DOHH2 (cell line): ENCODE measurements around the gene AHRR.

ENCODE experiments used
- H3F3A ChIP-seq: fragments of 200-600 bp; sonication (generic), shearing (Covaris generic); 2 replicates; pipeline ENCODE4 v1.6.0; 2016; ENCODE audit warnings: antibody characterized with exemption, mild to moderate bottlenecking; ENCODE audit not compliant: control insufficient read depth, insufficient read depth
- H3K27ac ChIP-seq: fragments of 200-600 bp; sonication (generic); 2 replicates; pipeline ENCODE4 v1.5.1; 2014; ENCODE audit warnings: low read depth, mild to moderate bottlenecking, low read length, moderate library complexity
- H3K27me3 ChIP-seq: fragments of 200-600 bp; sonication (generic); 2 replicates; pipeline ENCODE4 v1.6.1; 2014; ENCODE audit warnings: mild to moderate bottlenecking, low read length, mixed read lengths; ENCODE audit not compliant: control insufficient read depth
- H3K36me3 ChIP-seq: fragments of 200-600 bp; sonication (generic); 2 replicates; pipeline ENCODE4 v1.6.1; 2014; ENCODE audit warnings: mild to moderate bottlenecking, low read length, moderate library complexity, mixed read lengths; ENCODE audit not compliant: control insufficient read depth
- H3K4me1 ChIP-seq: fragments of 200-600 bp; sonication (generic); 2 replicates; pipeline ENCODE4 v1.6.1; 2014; ENCODE audit warnings: mild to moderate bottlenecking, low read length, mixed read lengths; ENCODE audit not compliant: control insufficient read depth
- H3K4me2 ChIP-seq: fragments of 200-600 bp; sonication (generic); 2 replicates; pipeline ENCODE4 v1.6.0; 2014; ENCODE audit warnings: mild to moderate bottlenecking, low read length, moderate library complexity
- H3K4me3 ChIP-seq: fragments of 200-600 bp; sonication (generic); 2 replicates; pipeline ENCODE4 v1.5.1; 2014; ENCODE audit warnings: mild to moderate bottlenecking, low read length, mixed read lengths
- H3K79me2 ChIP-seq: fragments of 200-600 bp; sonication (generic); 2 replicates; pipeline ENCODE4 v1.6.1; 2014; ENCODE audit warnings: mild to moderate bottlenecking, low read length, mixed read lengths; ENCODE audit not compliant: control insufficient read depth
- H3K9me2 ChIP-seq: fragments of 200-600 bp; sonication (generic); replicated peaks from 2 replicates; pipeline ENCODE4 v1.6.1; 2014; ENCODE audit warnings: mild to moderate bottlenecking, low read length, mixed read lengths; ENCODE audit not compliant: control insufficient read depth
- H3K9me3 ChIP-seq: fragments of 200-600 bp; sonication (generic); 2 replicates; pipeline ENCODE4 v1.6.1; 2014; ENCODE audit warnings: antibody characterized with exemption, low read length, mixed read lengths; ENCODE audit not compliant: control insufficient read depth, insufficient read depth
- H4K20me1 ChIP-seq: fragments of 200-600 bp; sonication (generic); 2 replicates; pipeline ENCODE4 v1.6.0; 2014; ENCODE audit warnings: low read depth, mild to moderate bottlenecking, antibody characterized with exemption, low read length, moderate library complexity; ENCODE audit not compliant: control insufficient read depth, insufficient read depth
- CTCF ChIP-seq: fragments of 200-600 bp; sonication (generic); IDR thresholded peaks from one replicate; pipeline ENCODE4 v1.5.1; 2014; ENCODE audit warnings: antibody characterized with exemption, mild to moderate bottlenecking, low read depth, low read length; ENCODE audit not compliant: poor library complexity, severe bottlenecking
- EZH2phosphoT487 ChIP-seq: fragments of 200-600 bp; sonication (generic); IDR thresholded peaks from 2 replicates; pipeline ENCODE4 v1.6.1; 2017; ENCODE audit warnings: borderline replicate concordance, mild to moderate bottlenecking, antibody characterized with exemption, low read length, moderate library complexity, mixed read lengths

Gene AHRR

GRCh38 chr5:389891-390622, 68.5 kb downstream of the AHRR start:
- H3K27ac ChIP-seq, result peak overlapping the region; percentile 67
- H3K4me1 ChIP-seq, result peaks cover 70% of the 10 kb centered on the region
- H3F3A ChIP-seq, result peaks cover 12% of the 10 kb centered on the region
- H3K36me3 ChIP-seq, result peaks cover 46% of the 10 kb centered on the region
- peaks cover 15% of the 10 kb centered on the region for H3K79me2 ChIP-seq
- peaks cover 3% of the 10 kb centered on the region; the same call in 1 of the 2 replicates for H3K9me3 ChIP-seq
- no peaks in the 10 kb centered on the region for H4K20me1 ChIP-seq
- TF ChIP-seq CTCF (no peak), EZH2phosphoT487 (no peak)
- H3K4me3 ChIP-seq, result peak overlapping the region; percentile 29; the same call in 1 of the 2 replicates
- no peaks in the 10 kb centered on the region for H3K9me2 ChIP-seq
- peak overlapping the region; percentile 56 for H3K4me2 ChIP-seq
- H3K27me3 ChIP-seq, result no peaks in the 10 kb centered on the region

- Histone ChIP-seq H3K4me3 (peak overlapping the region; percentile 29; the same call in 1 of the 2 replicates), H3K4me1 (peaks cover 78% of the 10 kb centered on the region), H3K27ac (peak overlapping the region; percentile 67), H3K27me3 (no peaks in the 10 kb centered on the region), H3K9me2 (no peaks in the 10 kb centered on the region), H3K79me2 (peaks cover 19% of the 10 kb centered on the region), H3K9me3 (no peaks in the 10 kb centered on the region; the same call in 1 of the 2 replicates), H3K36me3 (peaks cover 38% of the 10 kb centered on the region), H3K4me2 (peak overlapping the region; percentile 56), H4K20me1 (no peaks in the 10 kb centered on the region), H3F3A (peaks cover 9% of the 10 kb centered on the region)
- TF ChIP-seq EZH2phosphoT487 (no peak), CTCF (no peak)
Measured at GRCh38 chr5:390623-391491, 69.3 kb downstream of the AHRR start.

DNA sequence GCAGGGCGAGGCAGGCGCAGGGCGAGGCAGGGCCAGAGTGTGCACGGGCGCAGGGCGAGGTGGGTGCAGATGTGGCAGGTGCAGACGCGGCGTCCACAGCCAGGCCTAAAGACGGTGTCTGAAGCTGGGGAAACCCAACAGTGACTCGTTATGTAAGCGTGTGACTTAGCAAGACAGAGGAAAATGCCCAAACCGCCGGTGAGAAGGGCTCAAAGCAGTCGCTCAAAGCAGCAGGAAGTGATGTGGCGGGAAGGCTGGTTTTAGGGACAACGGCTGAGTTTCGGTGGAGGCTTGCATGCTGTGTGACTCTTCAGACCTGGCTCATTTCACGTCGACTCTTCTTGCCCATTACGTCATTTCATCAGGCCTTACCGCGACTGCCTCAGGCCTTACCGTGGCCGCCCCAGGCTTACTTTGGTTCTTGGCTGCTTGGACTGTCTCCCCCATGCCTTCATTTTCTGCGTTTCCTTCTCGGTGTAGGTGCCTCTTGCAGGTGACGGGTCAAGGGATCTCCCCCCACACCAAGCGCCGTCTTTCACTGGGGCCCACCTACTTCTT, 71.0 kb downstream of the AHRR start:
- TF ChIP-seq CTCF (no peak), EZH2phosphoT487 (no peak)
- Histone ChIP-seq H4K20me1 (no peaks in the 10 kb centered on the region), H3K79me2 (peaks cover 17% of the 10 kb centered on the region), H3F3A (peaks cover 7% of the 10 kb centered on the region; the same call in 1 of the 2 replicates), H3K4me2 (peak overlapping the region; percentile 59), H3K9me2 (no peaks in the 10 kb centered on the region), H3K27me3 (no peaks in the 10 kb centered on the region), H3K27ac (peak overlapping the region; percentile 83), H3K9me3 (no peaks in the 10 kb centered on the region), H3K4me3 (peak overlapping the region; percentile 50), H3K36me3 (peaks cover 24% of the 10 kb centered on the region), H3K4me1 (peaks cover 89% of the 10 kb centered on the region)
